Left forelimb (tissue), 1 donor: ENCODE results near the gene HES7.
A peak's percentile ranks its signal among the peaks of the same experiment; 100 is the strongest.

Source experiments
- DNase-seq: peaks from one replicate; pipeline ENCODE4 v3.0.0-alpha.2; 2018; ENCODE audit warnings: low spot score

The HES7 gene

DNA sequence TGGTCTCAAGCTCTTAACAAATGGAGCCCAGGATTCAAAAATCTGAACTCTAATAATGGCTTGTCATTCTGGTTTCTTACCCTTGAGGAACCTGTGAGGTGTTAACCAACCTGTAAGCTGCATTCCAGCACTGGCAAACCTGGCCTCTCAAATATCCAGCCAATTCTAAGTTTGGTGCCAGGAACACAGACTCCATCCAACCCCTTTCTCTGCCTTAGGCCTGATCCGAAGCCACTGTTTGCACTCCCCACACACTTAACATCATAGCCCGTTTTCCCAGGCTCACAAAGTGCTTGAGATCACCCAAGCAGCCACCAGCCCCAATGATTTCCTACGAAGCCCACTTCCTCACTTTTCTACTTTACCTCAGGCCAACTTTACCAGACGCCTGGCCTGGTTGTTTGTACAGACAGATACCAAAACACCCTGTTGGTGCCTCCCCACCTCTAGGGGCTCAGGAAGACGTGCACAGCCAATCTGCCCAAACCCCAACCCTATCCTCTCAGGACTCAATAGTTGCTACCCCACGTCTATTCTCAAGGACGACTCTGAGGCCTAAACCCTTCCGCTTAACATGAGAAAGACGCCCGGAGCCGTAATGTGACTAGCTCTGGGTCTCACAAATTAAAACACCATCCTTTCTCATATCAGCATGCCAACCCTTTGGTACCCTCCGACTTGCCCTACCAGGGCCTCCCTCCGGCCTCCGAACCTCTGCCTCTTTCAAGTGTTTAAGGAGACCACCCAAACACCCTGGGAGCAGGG lies 31.5 kb upstream of the HES7 start:
- no peak for DNase-seq

DNA sequence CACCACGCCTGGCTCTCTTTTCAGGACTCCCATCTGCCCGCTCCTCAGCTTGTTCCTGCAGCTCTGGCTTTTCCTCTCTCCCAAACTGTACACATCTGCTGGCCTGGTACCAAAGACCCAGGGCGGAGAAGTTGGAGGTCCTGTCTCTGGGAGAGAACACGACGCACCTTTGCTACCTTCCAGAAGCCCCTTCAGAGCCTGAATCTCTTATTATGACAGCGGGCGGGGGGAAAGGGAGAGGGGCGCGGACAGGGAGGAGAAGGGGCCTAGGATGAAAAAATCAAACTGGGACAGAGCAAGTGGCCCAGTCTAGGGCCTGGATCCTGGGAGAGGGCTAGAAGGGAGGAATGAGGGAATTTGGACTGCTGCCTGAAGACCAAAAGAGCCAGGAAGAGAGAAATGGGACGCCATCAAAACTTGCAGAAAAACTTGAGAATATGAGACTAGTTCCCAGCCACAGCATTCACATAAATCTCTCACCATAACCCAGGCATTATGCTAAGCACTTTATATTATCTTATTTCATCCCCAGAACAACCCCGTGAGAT lies 30.8 kb upstream of the HES7 start:
- DNase-seq, result no peak

DNA sequence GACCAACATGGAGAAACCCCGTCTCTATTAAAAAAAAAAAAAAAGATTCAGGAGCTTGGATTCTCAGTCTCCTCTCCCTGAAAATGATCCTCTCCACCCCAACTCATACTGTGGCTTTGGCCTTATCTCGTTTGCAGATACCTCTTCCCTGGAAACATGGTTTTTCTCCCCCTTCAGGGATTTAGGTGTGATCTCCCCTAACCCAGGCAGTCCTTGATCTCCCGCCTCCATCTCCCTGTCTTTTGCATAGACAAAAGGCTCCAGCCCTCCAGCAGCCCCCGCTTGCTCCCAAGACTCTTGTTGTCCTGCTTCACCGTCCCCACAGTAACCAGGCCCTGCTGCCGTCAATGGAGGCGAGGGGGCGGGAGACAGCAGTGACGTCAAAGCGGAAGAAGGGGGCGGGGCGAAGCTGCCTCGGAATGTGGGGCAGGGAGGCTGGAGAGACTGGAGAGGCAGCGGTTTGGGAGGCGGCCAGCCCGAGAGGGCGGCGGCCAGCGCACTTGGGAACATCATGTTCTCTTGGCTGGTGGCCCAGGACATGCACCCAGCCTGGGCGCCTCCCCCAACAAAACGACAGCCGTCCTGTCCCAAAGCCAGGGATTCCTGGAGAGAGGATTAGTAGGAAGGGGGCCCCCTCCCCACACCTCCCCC lies 30.2 kb upstream of the HES7 start:
- peak; percentile 100 for DNase-seq

DNA sequence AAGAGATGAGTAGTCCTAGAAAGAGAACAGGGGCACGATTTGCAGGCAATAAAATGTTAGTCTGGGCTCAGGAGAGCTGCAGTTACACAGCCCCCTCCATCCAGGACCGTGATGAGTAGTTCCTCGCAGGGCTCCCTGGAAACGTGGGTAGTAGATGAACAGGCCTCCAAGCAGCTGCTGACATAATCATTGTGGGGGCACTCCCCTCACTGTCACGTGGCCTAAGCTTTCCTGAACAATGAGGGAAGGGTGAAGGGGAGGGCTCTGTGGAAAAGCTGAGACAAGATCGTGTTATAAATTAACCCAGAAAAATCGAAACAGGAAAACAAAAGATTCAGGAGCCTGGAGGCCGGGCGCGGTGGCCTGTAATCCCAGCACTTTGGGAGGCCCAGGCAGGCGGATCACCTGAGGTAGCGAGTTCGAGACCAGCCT lies 29.6 kb upstream of the HES7 start:
- DNase-seq, result peak; percentile 88

DNA sequence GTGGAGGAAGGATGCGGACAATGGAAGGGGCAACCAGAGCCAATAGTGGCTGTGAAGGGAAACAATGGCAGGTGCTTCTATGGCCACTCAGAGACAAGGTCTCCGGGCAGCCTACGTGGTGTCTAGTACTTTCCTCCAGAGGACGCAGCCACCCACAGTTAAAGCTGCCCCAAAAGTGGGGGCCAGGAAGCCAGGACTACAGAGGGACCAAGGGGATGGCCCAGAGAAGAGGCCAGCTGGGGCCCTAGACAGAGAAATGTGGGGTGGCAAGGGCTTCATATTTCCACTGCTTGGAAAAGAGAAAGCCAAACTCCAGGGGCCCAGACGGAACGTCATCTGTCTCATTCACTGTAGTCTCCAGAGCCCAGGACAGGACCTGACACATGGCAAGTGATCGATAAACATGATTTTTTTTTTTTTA lies 29.1 kb upstream of the HES7 start:
- DNase-seq, result no peak

DNA sequence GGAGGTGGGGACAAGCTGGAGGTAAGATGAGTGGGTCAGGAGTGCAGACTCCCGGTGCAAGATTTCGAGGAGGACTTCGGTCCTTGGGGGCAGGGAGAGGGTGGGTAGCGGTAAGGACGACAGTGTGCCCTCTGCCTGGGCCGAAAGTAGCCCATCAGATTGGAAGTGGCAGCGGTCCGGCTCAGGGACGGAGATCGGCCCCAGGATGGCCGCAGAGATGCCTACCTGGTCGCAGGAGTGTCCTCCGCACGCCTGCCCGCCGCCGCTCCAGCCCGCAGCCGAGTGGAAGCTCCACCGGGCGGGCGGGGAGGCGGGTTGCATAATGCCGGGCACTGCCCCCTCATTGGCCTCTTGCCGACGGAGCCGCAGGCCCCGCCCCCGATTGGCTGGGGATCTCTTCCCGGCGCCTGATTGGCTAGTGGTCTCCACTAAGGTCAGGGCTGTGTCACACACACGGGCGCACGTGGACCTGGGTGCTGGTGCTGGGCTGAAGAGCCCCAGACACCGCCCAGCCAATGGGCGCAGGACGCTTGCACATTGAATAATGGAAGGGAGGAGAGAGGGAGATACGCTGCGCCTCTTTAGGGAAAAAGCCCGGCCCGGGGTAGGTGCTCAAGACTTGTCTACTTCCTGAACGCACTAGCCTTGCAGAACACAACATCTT lies 28.3 kb upstream of the HES7 start, which contains the start of gene PER1:
Gene PER1 (minus strand): TSS at position 293 of the 664 bp plus-strand sequence. CDS start 1,698 bp downstream, outside the sequence.
- peak; percentile 93 for DNase-seq

DNA sequence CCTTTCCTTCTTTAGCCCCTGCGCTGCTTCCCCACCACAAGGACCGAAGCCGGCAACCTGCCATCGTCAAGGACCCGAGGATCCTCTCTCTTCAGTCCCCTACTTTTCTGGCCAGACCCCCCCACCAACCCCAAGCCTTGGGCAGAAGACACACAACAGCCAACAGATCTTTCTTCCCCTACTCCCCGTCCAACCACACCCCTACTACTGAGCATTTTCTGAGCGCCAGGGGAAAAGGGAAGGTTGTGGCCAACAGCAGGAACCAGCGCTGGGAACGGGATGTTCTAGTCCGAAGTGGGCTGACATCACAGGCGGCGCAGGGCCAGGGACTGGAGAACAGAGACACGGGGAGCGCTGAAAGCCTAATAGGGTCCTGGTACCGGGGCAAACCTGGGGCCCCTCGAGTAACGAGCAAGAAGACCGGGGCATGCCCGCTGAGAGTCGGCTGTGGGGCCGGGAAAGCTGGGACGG lies 27.8 kb upstream of the HES7 start:
- peak; percentile 91 for DNase-seq

DNA sequence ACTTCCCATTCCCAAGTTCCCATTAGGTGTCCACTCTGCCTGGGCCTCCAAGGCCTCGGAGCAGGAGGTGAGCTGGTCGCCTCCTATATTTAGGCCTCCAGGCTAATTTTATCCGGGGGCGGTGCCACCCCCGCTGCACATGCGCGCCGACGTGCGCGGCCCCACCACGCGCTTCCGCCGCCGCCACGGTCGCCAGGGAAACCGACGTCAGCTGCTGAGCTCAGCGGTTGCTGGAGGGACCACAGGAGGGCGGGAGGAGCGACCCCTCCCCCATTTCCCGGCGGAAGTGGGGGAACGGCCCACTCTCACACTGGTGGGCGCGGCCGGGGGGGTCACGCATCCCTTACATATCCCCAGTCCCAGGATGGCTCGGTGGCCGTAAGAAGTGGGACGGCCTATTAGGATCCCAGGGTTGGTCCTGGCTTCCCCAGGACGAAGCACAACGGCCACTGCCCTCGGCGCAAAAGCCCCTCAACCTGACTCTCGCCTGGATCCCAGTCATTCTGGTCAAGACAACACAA lies 27.3 kb upstream of the HES7 start:
- peak; percentile 96 for DNase-seq

DNA sequence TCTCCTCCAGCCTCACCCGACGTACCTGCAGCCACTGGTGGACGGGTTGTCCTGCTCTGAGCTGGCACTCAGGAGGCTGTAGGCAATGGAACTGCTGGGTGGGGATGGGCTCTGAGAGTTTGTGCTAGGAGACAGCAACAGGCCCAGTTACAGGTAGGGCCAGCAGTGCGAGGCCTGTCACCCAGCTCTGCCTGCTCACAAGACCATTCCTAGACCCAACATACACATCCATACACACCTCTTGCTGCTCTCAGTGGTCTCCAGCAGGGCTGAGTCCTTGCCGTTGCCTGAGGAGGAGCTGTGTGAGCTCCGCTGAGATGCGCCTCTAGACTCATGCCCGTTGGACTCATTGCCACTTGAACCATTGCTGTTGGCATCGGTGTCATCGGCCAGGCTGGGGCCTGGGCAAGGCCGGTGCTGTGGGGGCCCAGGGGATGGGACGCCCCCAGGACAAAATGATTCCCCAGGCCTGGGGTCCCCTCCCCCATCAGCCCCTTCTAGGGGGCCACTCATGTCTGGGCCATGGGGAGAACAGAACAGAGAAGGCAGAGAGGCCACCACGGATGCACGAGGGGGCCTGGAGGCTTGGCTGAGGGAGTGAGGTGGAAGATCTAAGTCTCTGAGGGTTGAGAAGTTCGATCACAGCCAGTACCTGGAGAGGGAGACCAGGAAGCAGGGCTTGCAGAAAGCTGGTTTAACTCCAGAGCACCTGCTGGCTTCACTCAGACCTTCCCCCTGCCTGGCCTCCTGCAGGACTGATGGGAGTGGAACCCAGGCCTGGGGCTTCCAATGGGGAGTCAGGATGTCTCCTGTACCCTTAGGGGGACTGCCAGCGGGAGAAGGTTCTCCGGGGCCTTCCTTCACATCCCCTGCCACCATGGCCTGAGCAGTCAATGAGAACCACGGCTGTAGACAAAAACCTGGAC lies 26.6 kb upstream of the HES7 start:
- no peak for DNase-seq

DNA sequence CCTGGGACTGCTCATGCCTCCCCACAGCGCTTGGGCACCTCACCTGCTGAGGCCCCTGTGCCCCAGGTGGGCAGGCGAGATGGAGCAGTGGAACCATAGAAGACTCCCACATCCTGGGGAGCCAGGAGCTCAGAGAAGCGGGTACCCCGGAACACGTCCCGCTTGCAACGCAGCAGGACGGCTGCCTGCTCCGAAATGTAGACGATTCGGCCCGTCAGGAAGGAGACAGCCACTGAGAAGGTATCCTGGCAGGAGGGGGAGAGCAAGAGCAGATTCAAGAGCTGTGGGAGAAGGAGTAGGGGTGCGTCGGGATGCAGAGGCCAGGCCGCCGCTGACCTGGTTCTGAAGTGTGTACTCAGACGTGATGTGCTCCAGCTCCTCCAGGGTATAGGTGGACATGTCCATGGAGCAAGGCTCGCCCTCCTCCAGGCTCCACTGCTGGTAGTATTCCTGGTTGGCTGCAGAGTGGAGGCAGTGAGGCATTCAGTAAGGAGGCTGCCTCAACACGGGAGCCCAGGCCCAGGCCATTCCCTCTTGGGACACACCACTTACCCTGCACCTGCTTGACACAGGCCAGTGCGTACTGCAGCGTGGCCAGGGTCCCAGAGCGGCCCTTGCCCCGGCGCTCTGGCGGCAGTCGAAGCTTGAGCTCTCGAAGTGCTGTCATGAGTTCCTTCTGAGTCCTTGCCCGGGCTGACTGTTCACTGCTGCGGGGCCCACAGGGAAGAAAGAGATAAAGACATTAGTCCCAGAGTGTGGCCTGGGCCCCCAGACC lies 25.7 kb upstream of the HES7 start:
- DNase-seq, result no peak

DNA sequence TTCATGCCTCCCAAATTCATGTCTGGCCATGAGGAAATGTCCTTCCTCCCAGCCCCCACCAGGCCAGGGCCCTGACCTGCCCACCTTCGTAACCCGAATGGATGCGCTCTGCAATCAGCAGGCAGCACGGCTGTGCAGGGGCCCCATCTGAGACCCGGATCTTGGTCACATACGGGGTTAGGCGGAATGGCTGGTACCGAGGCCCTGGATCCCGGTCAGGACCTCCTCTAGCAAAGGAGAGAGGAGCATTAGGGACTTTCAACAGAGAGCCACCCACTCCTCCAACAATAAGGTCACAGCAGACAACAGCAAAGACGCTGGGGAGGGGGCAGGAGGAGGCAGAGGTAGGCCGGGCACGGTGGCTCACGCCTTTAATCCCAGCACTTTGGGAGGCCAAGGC lies 24.7 kb upstream of the HES7 start:
- DNase-seq, result no peak

DNA sequence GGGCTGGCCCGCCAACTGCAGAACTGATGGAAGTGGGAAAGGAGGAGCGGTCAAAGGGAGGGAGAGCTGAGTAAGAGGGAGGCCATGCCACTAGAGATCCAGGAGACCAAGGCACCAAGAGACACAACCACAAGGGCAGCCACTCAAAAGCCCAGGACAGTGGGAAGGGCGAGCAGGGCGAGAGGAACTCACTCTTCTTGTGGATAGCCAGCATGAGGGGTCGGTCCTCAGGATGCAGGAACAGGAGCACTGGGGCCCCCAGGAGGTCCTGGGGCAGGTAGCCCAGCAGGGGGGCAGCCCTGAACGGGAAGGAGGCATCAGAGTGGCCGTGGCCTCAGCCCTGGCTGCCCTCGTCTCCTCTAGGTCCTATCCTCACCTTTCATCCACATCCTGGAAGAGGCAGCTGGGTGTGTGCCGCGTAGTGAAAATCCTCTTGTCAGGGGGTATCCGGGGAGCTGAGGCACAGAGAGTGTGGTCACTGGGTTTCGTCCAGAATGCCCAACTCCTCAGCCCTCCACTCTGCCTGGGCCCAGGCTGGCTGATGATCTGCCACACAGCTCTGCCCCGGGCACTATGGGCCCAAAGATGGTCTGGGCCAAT lies 24.0 kb upstream of the HES7 start:
- no peak for DNase-seq

DNA sequence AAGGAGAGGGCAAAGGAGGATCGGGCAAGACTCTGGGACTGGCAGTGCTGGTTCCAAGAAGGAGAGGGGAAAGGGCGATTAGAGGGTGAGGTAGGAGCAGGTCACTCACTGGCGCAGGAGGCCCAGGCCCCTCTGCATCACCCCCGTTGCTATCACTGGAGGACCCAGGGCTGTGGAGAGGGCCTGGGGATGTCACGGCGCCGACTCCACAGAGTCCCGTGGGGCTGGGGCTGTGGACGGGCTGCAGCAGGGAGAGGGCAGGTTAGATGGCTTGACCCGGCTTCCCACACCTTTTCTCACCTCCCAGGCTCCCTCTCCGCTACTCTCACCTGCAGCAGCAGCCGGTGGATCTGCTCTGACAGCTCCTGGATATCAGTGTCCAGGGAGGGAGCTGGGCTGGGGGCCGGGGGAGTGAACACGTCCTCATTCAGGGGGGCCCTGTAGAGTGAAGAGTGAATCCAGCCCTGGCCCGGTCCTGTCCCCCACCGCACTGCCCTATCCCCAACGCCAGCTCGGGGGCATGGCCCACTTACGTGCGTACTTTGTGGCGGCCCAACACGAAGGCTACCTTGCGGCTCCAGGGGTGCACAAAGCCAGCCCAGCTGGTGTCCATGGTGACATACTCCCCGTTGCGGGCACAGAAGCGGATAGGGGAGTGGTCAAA lies 23.4 kb upstream of the HES7 start:
- no peak for DNase-seq

DNA sequence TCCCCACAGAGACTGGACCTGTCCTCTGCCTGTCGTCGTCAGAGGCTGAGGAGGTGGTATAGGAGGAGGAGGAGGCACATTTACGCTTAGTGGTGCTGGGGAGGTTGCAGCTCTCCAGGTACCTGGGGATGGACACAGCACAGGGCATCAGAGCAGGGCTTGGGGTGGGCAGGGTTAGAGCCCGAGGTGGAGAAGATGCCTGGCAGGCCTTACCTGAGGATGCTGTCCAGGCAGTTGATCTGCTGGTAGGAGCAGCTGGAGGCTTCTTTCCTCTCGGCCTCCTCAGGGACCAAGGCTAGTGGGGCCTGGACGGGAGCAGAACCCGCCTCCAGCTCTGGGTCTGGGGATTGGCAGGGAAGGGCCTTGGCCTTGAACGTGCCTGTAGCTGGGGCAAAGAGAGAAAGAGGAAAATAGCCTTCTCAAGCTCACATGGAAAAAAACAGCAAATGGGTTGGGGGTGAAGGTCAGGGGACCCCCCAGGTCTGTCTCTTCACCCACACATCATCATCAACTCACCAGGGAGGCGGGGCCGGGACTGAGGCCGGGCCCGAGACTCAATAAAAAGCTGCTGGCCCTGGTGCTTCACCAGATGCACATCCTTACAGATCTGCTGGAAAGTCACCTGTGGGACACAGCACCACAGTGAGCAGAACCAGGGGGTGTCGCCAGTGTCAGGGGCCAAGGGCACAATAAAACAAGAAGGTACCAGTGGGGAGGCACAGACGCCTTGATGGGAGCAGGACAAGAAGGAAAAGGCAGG lies 22.7 kb upstream of the HES7 start:
- DNase-seq, result no peak

DNA sequence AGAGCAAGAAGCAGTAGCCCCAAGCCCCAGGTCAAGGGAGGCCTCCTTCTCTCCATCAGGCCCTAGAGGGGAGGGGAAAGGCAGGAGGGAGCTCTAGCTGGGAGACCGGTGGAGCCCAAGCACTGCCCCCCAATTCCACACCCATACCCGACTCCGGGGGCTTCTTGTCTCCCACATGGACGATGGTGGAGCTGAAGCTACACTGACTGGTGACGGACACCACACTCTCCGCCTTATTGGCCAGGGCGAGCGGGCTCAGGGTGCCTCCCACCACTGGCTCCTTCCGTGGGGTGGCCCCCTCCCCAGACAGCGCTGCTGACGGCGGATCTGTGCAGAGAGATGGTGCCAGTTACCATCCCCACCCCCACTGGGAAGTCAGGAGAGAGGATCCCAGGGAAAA lies 21.9 kb upstream of the HES7 start:
- DNase-seq, result no peak

DNA sequence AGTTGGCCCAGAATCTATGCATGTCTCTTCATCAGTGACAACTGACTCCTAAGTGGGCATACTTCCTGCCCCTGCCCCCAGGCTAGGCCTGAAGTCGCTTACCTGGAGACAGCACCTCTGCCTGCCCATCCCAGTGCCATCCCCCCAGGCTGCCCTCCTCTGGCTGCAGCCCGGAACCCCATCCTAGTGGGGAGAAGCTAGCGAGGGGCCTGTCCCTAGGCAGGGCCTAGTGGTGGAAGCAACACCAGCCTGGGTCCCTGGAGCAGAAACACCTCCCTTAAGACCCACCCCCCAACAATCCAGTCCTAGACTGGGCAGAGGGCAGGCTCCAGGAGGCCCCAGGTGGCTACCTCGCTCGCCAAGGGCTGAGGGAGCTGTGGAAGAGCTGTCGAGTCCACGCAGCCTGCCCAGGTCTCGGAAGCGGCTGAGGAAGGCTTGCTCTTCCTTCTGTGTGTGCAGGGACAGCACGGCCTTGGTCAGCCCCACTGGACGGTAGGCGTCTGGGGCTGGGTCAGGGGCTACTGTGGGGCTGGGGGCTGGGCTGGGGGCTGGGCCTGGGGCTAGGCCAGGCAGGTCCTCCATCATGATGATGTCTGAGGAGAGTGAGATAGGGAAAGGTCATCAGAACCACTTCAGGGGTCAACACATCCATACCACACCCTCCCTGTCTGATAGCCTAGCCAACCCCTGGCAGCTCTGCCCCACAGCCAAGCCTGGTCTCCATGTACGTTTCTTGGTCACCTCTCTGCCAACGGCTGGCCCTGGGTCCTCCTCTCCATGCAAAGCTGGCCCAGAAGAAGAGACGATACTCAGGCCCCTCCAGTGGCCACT lies 20.7 kb upstream of the HES7 start:
- DNase-seq, result peak; percentile 61

DNA sequence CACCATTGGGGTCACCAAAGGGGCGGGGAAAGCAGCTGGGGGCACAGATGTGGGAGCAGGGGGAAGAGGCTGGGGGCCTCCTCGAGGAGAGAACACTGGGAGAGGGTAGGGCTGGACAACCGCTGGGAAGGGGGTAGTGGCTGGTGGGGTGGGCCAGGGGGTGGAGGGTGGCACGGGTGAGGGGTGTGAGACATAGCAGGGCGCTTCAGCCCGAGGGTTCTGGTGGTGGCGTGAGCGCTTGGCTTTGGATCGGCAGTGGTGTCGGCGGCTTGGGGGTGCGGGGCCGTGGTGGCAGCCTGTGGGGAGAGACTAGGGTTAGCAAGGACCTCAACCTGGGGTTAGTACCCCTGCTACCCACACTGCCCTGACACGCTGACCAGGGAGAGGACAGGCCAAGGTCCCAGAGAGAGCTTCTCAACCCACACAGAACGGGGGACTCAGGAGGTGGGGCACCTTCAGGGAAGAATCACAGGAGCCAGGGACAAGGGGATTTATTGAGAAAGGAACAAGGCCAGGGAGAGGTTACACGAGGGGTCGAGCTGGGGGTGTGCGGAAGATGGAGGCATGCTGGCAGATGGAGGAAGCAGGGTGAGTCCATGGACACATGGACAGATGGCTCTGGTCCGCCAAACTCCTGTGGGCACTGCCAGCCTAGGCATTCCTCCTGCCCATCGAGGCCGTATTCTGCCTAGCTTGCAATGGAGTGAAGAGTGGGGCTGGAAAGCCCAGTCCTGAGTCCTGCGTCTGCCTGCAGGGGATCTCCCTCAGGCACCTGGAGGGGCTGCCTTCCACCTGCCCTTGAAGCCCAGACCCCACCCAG lies 19.9 kb upstream of the HES7 start:
- DNase-seq, result peak; percentile 64
